Transverse colon (tissue), 4 donors: ENCODE measurements around the gene MPV17. TPM values are rescaled to one million over a fixed set of nuclear protein-coding genes. Genes with fewer than 3 reads are reported as not detected.

Experiments
- DNase-seq: peaks from one replicate; pipeline ENCODE4 v3.0.0-alpha.2; 2019
- H3K27ac ChIP-seq, 4 donors: fragments of 200-600 bp; sonication (generic); 2 replicates each; pipeline ENCODE4 v1.5.1; 2016 to 2018; ENCODE audit warnings: inconsistent platforms in 4 of 4
- H3K27me3 ChIP-seq: fragments of 200-600 bp; sonication (generic); 2 replicates; pipeline ENCODE4 v1.5.1; 2017; ENCODE audit warnings: inconsistent platforms
- H3K36me3 ChIP-seq, 4 donors: fragments of 200-600 bp; sonication (generic); 2 replicates each; pipeline ENCODE4 v1.5.1; 2017 to 2019; ENCODE audit warnings: inconsistent platforms in 4 of 4
- H3K4me1 ChIP-seq, 4 donors: fragments of 200-600 bp; sonication (generic); 2 replicates each; pipeline ENCODE4 v1.5.1; 2017 to 2020; ENCODE audit warnings: inconsistent platforms in 4 of 4
- H3K4me3 ChIP-seq, 4 donors: fragments of 200-600 bp; sonication (generic); 1 replicate in 1 of 4; 2 replicates in 3 of 4; pipeline versions ENCODE4 v1.5.1 to v1.6.1; 2017 to 2019; ENCODE audit warnings: inconsistent platforms in 4 of 4
- H3K9me3 ChIP-seq, 2 donors: fragments of 200-600 bp; sonication (generic); 2 replicates each; pipeline ENCODE4 v1.5.1; 2017 to 2019; ENCODE audit warnings: inconsistent platforms in 2 of 2
- CTCF ChIP-seq, 5 experiments: fragments of 200-600 bp in 3 of 5; fragments of 450-650 bp in 2 of 5; sonication (generic) in 3 of 5; IDR thresholded peaks; 1 replicate in 2 of 5; 2 replicates in 3 of 5; pipeline ENCODE4 v1.5.1; 2016 to 2017; ENCODE audit warnings: antibody characterized with exemption in 5 of 5, inconsistent platforms in 3 of 5, mild to moderate bottlenecking in 2 of 5, moderate library complexity in 1 of 5
- EP300 ChIP-seq: sonication (generic); formaldehyde crosslinking; IDR thresholded peaks from one replicate; pipeline ENCODE4 v1.6.1; 2017; ENCODE audit warnings: antibody characterized with exemption, low read depth
- POLR2A ChIP-seq: fragments of 450-650 bp; IDR thresholded peaks from one replicate; pipeline ENCODE4 v1.6.1; 2016; ENCODE audit warnings: antibody characterized with exemption, mild to moderate bottlenecking, moderate library complexity
- POLR2AphosphoS5 ChIP-seq, 3 donors: sonication (generic); formaldehyde crosslinking; IDR thresholded peaks; one replicate each; pipeline ENCODE4 v1.6.1; 2016; ENCODE audit warnings: antibody characterized with exemption in 3 of 3
- WGBS, 2 donors: methylation state at CpG; one replicate each; pipeline ENCODE4 v1.1.5; 2018; ENCODE audit warnings: low coverage in 1 of 2; 5-methylcytosine and 5-hydroxymethylcytosine counted together
- in situ Hi-C, 4 donors: fragments of 200-750 bp; cut with MboI; loops; one replicate each; pipeline versions ENCODE4 v1.15.0 to v1.15.1; 2017; ENCODE audit warnings: low sequenced_read_pairs in 3 of 4, low pct_ligation_motif_present in 1 of 4, low pct_unique_long_range_greater_than_20kb in 1 of 4
- intact Hi-C: fragments of 100-400 bp; cut with DNase I; formaldehyde crosslinking; loops from one replicate; pipeline ENCODE4 v1.15.1; 2023; ENCODE audit warnings: low total_unique reads
- total RNA-seq, 4 donors: library from RNA; depleted of rRNA; stranded (reverse); fragments of >200 nt; gene quantifications; one replicate each; pipeline ENCODE4 v1.1.0, GENCODE V29; 2016

The MPV17 gene
- total RNA-seq, 4 donors from 2014 or later: 34.4 to 53.8 (median 38.3) TPM

- WGBS, 2 donors: 90% methylated on average over 9 of the region's 9 CpGs; no CpG with 5 or more reads in 1 of the 2 donors
- H3K27me3 ChIP-seq: no peaks in the 10 kb centered on the region
- TF ChIP-seq EP300 (no peak), POLR2AphosphoS5 (IDR thresholded peaks at IDR 0.05) (no peak), POLR2A (no peak), CTCF (IDR thresholded peaks at IDR 0.05) (no peak)
- no peaks in the 10 kb centered on the region for H3K4me1 ChIP-seq
- in situ Hi-C loops (no loop called here), intact Hi-C loops (no loop called here)
- no peak for DNase-seq
- H3K36me3 ChIP-seq: no peaks in the 10 kb centered on the region
- H3K27ac ChIP-seq: no peak overlapping the region
- no peaks in the 10 kb centered on the region for H3K9me3 ChIP-seq
- H3K4me3 ChIP-seq: no peak overlapping the region
Observed at GRCh38 chr2:27314709-27315108, 8.2 kb downstream of the MPV17 start.

GRCh38 chr2:27313882-27314645 is 8.8 kb downstream of the MPV17 start:
- H3K4me1 ChIP-seq: no peaks in the 10 kb centered on the region
- in situ Hi-C loops: no loop called here
- no peak overlapping the region for H3K27ac ChIP-seq
- WGBS, 2 donors: 83 to 94% methylated on average over 5 to 8 of the region's 8 CpGs
- intact Hi-C loops: no loop called here
- TF ChIP-seq POLR2AphosphoS5 (IDR thresholded peaks at IDR 0.05) (no peak), POLR2A (no peak), CTCF (IDR thresholded peaks at IDR 0.05) (no peak), EP300 (no peak)
- H3K36me3 ChIP-seq: no peaks in the 10 kb centered on the region
- H3K27me3 ChIP-seq: no peaks in the 10 kb centered on the region
- no peak overlapping the region for H3K4me3 ChIP-seq
- no peak for DNase-seq
- H3K9me3 ChIP-seq: no peaks in the 10 kb centered on the region

GRCh38 chr2:27312152-27312551 is 10.7 kb downstream of the MPV17 start:
- 95% methylated on average over 3 of the region's 3 CpGs; no CpG with 5 or more reads in 1 of the 2 donors for WGBS, 2 donors
- H3K27ac ChIP-seq: no peak overlapping the region
- H3K4me1 ChIP-seq: peaks cover 0 to 12% (median 8%) of the 10 kb centered on the region in 4 donors
- in situ Hi-C loops (no loop called here), intact Hi-C loops (no loop called here)
- no peak for TF ChIP-seq POLR2AphosphoS5 (IDR thresholded peaks at IDR 0.05)
- TF ChIP-seq EP300: no peak
- TF ChIP-seq CTCF (IDR thresholded peaks at IDR 0.05): no peak
- TF ChIP-seq POLR2A: no peak
- no peaks in the 10 kb centered on the region for H3K9me3 ChIP-seq
- no peak for DNase-seq
- no peaks in the 10 kb centered on the region for H3K36me3 ChIP-seq
- H3K27me3 ChIP-seq: peaks cover 19% of the 10 kb centered on the region
- no peak overlapping the region for H3K4me3 ChIP-seq

- H3K27me3 ChIP-seq: peaks cover 43% of the 10 kb centered on the region
- H3K9me3 ChIP-seq: no peaks in the 10 kb centered on the region
- intact Hi-C loops: loop anchor here (5.0 kb wide), 1 partner anchor 137 kb away; no protein-coding TSS in a partner anchor
Observed at GRCh38 chr2:27309651-27310050, 13.2 kb downstream of the MPV17 start.

More at GRCh38 chr2:27309651-27310050, 13.2 kb downstream of the MPV17 start:
- no peak overlapping the region for H3K4me3 ChIP-seq
- no peaks in the 10 kb centered on the region for H3K36me3 ChIP-seq
- in situ Hi-C loops: no loop called here
- DNase-seq: no peak
- 87 to 100% methylated on average over 2 to 6 of the region's 6 CpGs for WGBS, 2 donors
- TF ChIP-seq EP300: no peak
- TF ChIP-seq CTCF (IDR thresholded peaks at IDR 0.05): no peak
- no peak for TF ChIP-seq POLR2A
- no peak for TF ChIP-seq POLR2AphosphoS5 (IDR thresholded peaks at IDR 0.05)
- no peak overlapping the region for H3K27ac ChIP-seq
- peaks cover 0 to 22% (median 17%) of the 10 kb centered on the region in 4 donors for H3K4me1 ChIP-seq
